Measurements from ENCODE around the gene ANKRD10.

Gene ANKRD10

GRCh38 chr13:110836605-110836903 is 78.3 kb downstream of the ANKRD10 start:
- Histone ChIP-seq H4K20me1 (ENCODE audit: control insufficient read depth, insufficient read depth, low read depth, low read length) (no peaks in the 10 kb centered on the region; the same call in 1 of the 2 replicates), H3K4me3 (ENCODE audit: low read length) (no peak overlapping the region), H3K4me1 (ENCODE audit: control insufficient read depth, low read length) (no peaks in the 10 kb centered on the region), H3K27ac (ENCODE audit: low read depth, low read length) (no peak overlapping the region), H3K36me3 (ENCODE audit: control insufficient read depth, low read length) (no peaks in the 10 kb centered on the region), H3K27me3 (ENCODE audit: control insufficient read depth, low read length) (peaks cover 14% of the 10 kb centered on the region), H3K4me2 (ENCODE audit: low read length) (no peak overlapping the region), H3K9me3 (ENCODE audit: control insufficient read depth, insufficient read depth, low read length) (no peaks in the 10 kb centered on the region), H3K79me2 (ENCODE audit: control insufficient read depth, low read length) (no peaks in the 10 kb centered on the region), H3K9me2 (replicated peaks; ENCODE audit: control insufficient read depth, low read length) (no peaks in the 10 kb centered on the region), H3F3A (ENCODE audit: control insufficient read depth, insufficient read depth) (no peaks in the 10 kb centered on the region)
- no peak for TF ChIP-seq EZH2phosphoT487 (IDR thresholded peaks at IDR 0.05; ENCODE audit: borderline replicate concordance, low read length)
- TF ChIP-seq CTCF (IDR thresholded peaks at IDR 0.05; ENCODE audit: low read depth, low read length, poor library complexity, severe bottlenecking) = no peak

- H3K9me2 ChIP-seq (replicated peaks; ENCODE audit: control insufficient read depth, low read length) = no peaks in the 10 kb centered on the region
- H3K4me2 ChIP-seq (ENCODE audit: low read length) = no peak overlapping the region
- no peaks in the 10 kb centered on the region for H3F3A ChIP-seq (ENCODE audit: control insufficient read depth, insufficient read depth)
- H3K36me3 ChIP-seq (ENCODE audit: control insufficient read depth, low read length) = no peaks in the 10 kb centered on the region
- no peaks in the 10 kb centered on the region for H3K79me2 ChIP-seq (ENCODE audit: control insufficient read depth, low read length)
- H3K27ac ChIP-seq (ENCODE audit: low read depth, low read length) = no peak overlapping the region
- no peaks in the 10 kb centered on the region for H3K4me1 ChIP-seq (ENCODE audit: control insufficient read depth, low read length)
- TF ChIP-seq CTCF (IDR thresholded peaks at IDR 0.05; ENCODE audit: low read depth, low read length, poor library complexity, severe bottlenecking) = no peak
- TF ChIP-seq EZH2phosphoT487 (IDR thresholded peaks at IDR 0.05; ENCODE audit: borderline replicate concordance, low read length) = no peak
- peaks cover 11% of the 10 kb centered on the region for H3K27me3 ChIP-seq (ENCODE audit: control insufficient read depth, low read length)
- H4K20me1 ChIP-seq (ENCODE audit: control insufficient read depth, insufficient read depth, low read depth, low read length) = no peaks in the 10 kb centered on the region; the same call in 1 of the 2 replicates
- H3K9me3 ChIP-seq (ENCODE audit: control insufficient read depth, insufficient read depth, low read length) = no peaks in the 10 kb centered on the region
- H3K4me3 ChIP-seq (ENCODE audit: low read length) = no peak overlapping the region
These were observed 78.9 kb downstream of the ANKRD10 start for GRCh38 chr13:110835721-110836604.

GRCh38 chr13:110834572-110834971 is 80.3 kb downstream of the ANKRD10 start:
- H4K20me1 ChIP-seq (ENCODE audit: control insufficient read depth, insufficient read depth, low read depth, low read length) = no peaks in the 10 kb centered on the region; the same call in 1 of the 2 replicates
- no peaks in the 10 kb centered on the region for H3K9me2 ChIP-seq (replicated peaks; ENCODE audit: control insufficient read depth, low read length)
- no peaks in the 10 kb centered on the region for H3K4me1 ChIP-seq (ENCODE audit: control insufficient read depth, low read length)
- H3K79me2 ChIP-seq (ENCODE audit: control insufficient read depth, low read length) = no peaks in the 10 kb centered on the region
- H3K36me3 ChIP-seq (ENCODE audit: control insufficient read depth, low read length) = no peaks in the 10 kb centered on the region
- H3F3A ChIP-seq (ENCODE audit: control insufficient read depth, insufficient read depth) = no peaks in the 10 kb centered on the region
- H3K27me3 ChIP-seq (ENCODE audit: control insufficient read depth, low read length) = peaks cover 6% of the 10 kb centered on the region
- TF ChIP-seq CTCF (IDR thresholded peaks at IDR 0.05; ENCODE audit: low read depth, low read length, poor library complexity, severe bottlenecking) = no peak
- no peak for TF ChIP-seq EZH2phosphoT487 (IDR thresholded peaks at IDR 0.05; ENCODE audit: borderline replicate concordance, low read length)
- no peak overlapping the region for H3K4me2 ChIP-seq (ENCODE audit: low read length)
- H3K27ac ChIP-seq (ENCODE audit: low read depth, low read length) = no peak overlapping the region
- no peaks in the 10 kb centered on the region for H3K9me3 ChIP-seq (ENCODE audit: control insufficient read depth, insufficient read depth, low read length)
- H3K4me3 ChIP-seq (ENCODE audit: low read length) = no peak overlapping the region
